Fibroblast of skin of scalp (primary cell): ENCODE measurements around the gene PRM3. TPM values are rescaled to one million over a fixed set of nuclear protein-coding genes. Genes with fewer than 3 reads are reported as not detected.
A peak's percentile ranks its signal among the peaks of the same experiment; 100 is the strongest.

ENCODE experiments used
- DNase-seq: peaks from one replicate; pipeline ENCODE4 v3.0.0-alpha.2; 2013
- polyA plus RNA-seq, 2 experiments: library from polyadenylated mRNA; unstranded; fragments of 120-200 nt; gene quantifications; one replicate each; pipeline ENCODE4 v1.2.1, GENCODE V29; 2013; ENCODE audit not compliant: insufficient read length in 2 of 2

The PRM3 gene, protein sequence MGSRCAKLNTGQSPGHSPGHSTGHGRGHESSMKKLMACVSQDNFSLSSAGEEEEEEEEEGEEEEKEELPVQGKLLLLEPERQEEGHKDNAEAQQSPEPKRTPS
- polyA plus RNA-seq (2013, experiment 1 of 2; ENCODE audit: insufficient read length) = not detected
- polyA plus RNA-seq (2013, experiment 2 of 2; ENCODE audit: insufficient read length) = not detected

DNA sequence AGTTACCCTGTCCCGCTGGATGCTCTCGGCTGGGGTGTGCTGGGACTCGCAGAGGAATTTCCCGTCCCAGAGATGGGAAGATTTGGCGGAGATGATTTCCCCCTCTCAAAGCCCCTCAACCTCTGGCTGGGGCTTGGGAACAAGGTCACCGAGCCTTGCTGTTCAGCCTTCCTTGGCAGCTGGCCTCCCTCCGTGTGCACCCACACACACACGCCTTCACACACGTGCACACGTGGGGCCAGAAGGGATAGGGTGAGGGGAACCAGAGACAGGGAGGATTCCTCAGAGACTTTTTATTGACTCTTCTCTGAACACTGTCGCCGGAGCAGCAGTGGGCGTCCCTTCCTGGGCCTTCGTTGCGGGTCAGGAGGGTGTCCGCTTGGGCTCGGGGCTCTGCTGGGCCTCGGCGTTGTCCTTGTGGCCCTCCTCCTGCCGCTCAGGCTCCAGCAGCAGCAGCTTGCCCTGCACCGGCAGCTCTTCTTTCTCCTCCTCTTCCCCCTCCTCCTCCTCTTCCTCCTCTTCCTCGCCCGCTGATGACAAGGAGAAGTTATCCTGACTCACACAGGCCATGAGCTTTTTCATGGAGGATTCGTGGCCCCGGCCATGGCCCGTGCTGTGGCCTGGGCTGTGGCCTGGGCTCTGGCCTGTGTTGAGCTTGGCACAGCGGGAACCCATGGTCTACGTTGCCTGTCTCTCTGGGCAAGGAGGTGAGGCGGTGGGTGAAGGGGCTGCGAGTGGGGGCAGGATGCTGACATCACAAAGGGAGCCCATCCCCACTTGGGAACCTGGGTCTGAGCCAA is at the start of gene PRM3:
Gene PRM3 (minus strand): TSS at position 709 of the 800 bp plus-strand sequence. CDS start 34 bp downstream, at position 675.
- DNase-seq = no peak

DNA sequence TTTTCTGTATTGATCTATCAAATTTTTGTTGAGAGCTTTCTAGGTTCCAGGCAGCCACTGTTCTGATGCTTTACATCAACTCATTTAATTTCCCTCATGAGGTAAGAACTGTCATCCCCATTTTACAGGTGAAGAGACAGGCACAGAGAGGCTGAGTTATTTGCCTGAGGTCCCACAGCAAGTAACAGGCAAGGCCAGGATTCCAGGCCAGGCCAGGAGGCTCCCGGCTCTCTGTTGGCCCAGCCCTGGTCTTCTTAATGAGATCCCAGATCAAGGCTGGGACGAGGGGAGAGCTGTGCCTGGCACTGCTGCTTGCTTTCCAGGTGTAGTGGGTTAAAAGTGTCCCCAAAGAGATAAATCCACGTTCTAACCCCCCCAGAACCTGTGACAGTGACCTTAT is 49.4 kb upstream of the PRM3 start:
- no peak for DNase-seq

DNA sequence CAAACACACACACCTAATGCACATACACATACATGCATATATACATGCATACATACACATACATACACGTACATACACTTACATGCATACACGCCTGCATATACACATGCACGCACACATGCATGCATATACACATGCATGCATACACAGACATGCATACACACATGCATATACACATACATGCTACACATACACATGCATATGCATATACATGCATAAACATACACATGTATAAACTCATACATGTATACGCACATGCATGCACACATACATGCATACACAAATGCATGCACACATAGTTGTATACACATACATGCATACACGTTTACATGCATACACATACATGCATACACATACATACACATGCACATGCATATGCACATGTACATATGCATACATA is 48.2 kb upstream of the PRM3 start:
- no peak for DNase-seq

DNA sequence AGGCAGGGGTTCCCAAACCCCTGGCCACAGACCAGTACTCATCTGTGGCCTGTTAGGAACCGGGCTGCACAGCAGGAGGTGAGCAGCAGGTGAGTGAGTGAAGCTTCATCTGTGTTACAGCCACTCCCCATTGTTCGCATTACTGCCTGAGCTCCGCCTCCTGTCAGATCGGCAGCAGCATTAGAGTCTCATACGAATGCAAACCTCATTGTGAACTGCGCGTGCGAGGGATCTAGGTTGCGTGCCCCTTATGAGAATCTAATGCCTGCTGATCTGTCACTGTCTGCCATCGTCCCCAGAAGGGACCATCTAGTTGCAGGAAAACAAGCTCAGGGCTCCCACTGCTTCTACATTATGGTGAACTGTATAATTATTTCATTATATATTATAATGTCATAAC is 46.7 kb upstream of the PRM3 start:
- DNase-seq = no peak

DNA sequence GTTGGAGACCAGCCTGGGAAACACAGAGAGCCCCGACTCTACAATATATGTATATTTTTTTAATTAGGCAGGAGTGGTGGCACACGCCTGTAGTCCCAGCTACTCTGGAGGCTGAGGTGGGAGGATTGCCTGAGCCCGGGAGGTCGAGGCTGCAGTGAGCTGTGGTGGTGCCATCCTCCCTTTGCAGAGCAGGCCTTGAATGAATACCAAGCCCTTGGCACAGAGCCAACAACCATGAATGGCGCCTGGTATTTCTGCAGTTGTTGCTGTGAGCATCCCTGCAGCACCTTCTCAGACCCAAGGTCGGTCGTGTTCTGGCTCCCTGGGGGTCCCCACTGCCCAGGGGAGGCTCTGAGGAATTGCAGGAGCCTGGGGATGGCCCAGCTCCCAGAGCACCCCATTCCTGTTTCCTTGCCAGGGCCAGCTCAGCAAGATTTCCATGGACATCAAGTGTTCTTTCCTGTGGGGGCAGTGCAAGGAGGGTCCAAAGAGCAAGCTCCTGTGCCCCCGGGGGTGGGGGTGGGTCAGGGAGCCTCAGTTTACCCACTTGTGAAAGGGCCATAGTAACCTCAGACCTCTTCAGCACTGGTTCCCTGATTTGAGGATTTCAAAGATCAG is 46.2 kb upstream of the PRM3 start:
- no peak for DNase-seq

DNA sequence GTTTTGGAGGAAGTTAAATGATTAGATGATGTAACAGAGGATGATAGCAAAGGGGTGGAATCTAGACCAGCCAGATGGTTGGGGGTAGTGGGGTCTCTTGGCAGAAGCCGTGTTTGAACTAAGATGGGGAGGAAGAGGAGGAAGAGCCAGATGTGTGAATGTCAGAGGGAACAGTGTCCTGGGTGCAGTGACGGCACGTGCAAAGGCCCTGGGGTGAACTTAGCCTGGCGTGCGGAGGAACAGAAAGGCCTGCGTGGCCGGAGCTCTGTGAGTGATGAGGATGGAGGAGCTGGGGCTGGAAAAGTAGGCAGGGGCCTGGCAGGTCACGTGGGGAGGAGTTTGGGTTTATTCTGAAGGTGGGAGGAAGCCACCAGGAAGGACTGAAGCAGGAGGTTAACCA is 45.4 kb upstream of the PRM3 start:
- no peak for DNase-seq

DNA sequence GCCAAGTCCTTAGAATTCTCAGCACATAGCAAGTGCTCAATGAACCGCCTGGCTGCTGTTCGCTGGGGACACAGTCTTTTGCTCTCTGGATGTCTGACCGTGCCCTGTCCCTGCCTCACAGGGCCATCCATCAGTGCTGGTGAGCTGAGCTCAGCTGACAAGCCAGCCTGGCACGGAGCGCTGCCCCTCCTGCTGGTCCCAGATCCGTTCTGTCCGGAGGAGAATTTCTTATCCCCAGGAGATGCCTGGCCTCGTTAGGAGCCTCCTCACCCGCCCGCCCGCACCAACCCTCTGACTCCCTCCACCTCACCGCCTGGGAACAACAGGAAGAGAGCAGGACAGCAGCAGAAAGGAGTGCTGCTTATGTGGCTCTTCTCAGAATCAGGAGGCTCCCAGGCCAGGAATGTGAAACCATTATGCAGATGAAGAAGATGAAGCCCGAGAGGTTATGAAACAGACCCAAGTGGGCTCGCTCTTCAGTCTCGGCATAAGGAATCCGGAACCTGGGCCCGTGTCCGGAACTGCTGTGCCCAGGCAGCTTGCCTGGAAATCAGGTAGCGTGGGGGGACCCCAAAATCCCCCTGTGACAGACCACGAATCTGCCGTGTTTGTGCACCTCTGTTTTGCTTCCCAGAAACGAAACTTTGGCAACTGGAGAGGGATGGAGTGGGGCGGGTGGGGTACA is 43.0 kb upstream of the PRM3 start:
- DNase-seq = peak; percentile 34

DNA sequence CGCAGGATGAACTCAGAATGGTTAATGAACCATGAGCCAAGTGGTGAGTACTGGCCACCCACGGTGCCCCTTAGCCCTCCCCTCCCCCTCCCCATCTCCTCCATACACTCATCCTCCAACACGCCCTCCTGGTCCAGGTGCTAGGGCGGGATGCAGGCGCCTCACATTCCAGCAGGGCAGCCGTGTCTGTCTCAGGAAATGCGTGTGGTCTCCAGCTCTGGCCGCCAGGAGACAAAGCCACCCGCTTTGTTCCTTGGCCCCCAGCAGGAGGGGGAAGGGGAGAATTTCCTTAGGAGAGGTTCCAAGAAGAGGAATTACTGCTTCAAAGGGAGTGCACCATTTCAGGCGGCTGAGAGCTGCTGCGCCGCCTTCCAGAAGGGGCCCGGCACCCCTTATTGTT is 42.1 kb upstream of the PRM3 start:
- peak; percentile 67 for DNase-seq

DNA sequence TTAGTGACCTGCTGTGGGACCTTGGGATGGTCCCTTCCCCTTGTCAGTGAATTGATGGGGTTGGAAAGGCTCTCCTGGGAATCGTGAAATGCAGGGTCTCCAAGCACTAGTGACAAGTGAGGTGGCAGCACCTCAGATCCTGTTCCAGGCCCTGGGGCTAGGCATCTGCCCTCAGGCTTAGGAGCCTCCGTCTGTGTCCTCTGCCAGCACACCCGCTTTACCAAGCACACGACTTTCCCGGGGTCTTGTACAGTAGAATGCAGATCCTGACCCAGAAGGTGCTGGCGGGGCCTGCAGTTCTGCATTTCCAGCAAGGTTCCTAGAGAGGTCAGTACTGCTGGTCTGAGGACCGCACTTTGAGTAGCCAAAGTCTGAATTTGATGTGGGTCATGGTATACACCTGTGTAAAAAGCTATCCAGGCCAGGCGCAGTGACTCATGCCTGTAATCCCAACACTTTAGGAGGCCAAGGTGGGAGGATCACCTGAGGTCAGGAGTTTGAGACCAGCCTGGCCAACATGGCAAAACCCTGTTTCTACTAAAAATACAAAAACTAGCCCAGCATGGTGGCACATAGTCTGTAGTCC is 41.0 kb upstream of the PRM3 start:
- DNase-seq = no peak

DNA sequence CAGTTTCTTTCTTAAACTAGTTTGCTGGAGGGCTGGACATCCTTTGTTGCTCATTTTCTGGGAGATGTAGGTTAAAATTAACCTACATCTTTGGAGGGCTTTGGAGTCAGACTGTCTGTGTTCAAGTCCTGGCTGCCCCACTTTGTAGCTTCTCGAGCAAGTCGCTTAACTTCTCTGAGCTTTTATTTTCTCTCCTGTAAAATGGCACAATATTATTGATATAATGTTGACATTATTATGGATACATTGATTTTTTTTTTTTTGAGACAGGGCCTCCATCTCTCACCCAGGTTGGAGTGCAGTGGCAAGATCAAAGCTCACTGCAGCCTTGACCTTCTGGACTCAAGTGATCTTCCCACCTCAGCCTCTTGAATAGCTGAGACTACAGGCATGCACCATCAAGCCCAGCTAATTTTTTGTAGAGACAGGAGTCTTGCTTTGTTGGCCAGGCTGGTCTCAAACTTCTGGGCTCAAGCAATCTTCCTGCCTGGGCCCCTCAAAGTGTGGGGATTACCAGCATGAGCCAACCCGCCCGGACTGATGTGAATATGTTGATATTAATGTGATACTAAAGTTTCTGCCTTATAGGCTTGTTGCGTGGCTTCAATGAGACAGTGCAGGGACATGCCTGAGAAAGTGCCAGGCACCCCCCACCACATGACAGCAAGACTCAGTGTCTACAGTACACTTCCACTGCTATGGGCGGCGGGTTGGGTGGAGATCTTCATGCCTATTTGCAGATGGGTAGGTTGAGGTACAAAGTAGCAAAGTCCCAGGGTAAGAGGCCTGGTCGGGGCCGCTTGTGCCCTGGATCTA is 40.3 kb upstream of the PRM3 start:
- DNase-seq = no peak

DNA sequence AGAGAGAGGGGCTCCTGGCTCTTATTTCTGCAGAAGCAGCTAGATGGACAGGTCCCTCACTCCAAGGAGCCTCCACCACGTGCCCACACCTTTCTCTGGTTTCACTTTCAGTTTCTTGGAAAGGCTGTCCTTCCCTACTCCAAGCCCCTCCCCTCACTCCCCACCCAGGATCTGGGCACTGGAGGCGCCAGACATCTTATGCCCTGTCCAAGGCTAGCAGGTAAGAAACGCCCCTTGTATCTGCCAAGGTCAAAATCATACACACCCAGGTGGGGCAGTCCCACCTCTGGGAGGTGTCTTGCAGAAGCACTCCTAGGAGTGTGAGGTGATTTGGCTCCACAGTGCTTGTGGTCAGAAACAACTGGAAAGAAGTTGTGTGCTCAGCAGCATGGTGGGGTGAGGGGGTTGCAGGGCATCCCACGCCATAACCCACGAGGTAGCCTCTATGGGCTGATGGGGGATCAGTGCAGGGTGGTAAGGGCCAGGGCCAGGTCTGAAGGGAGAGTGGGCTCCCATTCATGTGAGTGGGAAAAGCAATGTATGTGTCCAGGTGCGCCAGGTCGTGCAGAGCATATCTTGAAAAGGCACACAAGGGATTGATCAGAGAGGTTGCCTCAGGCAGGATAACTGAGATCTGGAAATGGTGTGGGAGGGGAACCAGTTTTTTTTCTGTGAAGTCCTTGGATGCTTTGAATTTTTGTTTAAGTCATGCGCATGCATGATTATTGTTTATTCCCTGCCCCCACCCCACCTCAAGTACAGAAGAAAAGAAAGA is 39.5 kb upstream of the PRM3 start:
- DNase-seq = peak; percentile 66

DNA sequence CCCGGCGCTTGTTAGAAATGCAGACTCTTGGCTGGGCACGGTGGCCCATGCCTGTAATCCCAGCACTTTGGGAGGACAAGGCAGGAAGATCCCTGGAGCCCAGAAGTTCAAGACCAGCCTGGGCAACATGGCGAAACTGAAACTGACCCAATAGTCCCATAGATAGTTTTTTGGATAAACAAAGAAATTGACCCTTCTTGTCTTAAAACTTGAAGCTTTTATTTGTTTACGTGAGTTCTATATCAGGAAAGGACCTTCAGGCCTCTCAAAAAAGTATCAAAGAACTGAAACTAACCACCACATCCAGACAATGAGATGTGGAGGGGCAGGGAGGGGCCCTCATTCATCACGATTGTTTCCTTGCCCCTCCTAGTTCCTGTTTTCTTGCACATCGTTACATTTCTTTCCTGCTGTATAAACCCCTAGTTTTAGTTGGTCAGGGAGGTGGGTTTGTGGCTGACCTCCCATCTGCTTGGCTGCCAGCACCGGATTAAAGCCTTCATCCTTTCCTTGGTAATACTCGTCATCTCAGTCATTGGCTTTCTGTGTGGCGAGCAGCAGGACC is 37.6 kb upstream of the PRM3 start:
- DNase-seq = no peak

DNA sequence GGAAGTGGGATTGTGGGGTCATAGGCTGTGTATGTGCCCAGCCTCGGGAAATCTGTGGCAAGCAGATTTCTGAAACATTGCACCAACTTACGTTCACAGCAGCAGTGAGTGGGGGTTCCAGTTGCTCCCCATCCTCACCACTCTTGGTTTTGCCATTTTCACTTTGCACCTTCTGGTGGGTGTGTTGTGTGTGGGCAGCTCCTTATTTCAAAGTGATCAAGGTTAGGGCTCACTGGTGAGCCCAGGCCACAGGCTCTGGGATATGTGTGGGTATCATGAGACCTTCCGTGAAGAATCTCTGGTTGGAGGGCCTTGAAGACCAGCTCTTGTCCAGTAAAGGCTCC is 37.2 kb upstream of the PRM3 start:
- DNase-seq = no peak

DNA sequence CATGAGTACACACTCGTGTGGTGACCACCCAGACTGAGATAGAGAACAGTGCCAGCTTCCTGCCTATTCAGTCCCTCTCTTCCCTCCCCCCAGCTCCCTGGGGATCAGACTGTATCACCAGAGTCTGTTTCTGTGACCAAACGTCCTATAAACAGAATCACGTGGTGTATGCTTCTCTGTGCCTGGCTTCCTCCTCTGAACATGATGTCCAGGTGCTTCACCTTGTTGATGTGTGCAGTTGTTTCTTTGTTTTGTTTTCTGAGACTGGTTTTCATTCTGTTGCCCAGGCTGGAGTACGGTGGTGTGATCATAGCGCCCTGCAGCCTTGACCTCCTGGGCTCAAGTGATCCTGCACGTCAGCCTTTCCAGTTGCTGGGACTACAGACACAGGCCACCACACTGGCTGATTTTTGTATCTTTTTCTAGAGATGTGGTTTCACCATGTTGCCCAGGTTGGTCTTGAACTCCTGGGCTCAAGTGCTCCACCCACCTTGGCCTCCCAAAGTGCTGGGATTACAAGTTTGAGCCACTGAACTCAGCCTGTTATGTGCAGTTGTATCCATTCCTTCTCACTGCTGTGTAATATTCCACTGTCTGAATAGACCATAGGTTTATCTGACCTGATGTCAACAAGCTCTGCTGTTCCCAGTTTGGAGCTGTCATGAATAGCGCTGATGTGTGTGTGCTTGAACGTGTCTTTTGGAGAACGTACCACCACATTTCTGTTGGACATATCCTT is 36.6 kb upstream of the PRM3 start:
- peak; percentile 40 for DNase-seq

DNA sequence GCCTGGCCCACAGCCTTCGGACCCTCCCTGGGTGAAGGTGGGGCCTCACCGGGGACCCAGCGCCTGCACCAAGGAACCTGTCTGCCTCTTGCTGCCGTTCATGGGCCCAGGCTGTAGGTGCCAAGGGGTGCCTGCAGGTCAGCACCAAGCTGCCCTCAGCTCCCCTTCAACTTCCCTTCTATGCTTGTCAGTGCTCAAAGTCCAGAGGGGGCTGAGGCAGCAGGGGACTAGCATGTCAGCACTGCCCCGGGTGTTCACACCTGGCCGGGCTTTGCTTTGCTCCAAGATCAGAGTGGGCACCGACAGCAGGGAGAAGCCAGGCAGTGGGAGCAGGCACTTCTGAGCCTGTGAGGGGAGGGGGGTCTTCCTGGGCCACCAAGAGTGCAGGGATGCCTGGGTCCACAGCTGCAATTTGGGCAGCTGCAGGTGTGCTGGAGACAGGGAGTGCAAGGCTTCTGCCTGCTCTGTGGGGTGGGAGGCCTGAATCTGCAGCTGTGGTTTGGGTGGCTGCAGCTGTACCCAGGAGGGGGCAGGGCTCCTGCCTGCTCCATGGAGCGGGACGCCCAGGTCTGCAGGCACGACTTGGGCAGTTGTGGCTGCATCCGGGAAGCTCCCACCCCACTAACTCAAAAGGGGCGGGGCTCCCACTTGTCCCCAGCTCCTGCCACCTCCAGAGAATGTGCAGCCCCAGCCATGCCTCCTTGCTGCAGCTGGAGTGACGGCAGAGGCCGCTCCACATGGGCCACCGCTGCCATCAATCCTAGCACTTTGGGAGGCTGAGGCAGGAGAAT is 35.3 kb upstream of the PRM3 start:
- no peak for DNase-seq

DNA sequence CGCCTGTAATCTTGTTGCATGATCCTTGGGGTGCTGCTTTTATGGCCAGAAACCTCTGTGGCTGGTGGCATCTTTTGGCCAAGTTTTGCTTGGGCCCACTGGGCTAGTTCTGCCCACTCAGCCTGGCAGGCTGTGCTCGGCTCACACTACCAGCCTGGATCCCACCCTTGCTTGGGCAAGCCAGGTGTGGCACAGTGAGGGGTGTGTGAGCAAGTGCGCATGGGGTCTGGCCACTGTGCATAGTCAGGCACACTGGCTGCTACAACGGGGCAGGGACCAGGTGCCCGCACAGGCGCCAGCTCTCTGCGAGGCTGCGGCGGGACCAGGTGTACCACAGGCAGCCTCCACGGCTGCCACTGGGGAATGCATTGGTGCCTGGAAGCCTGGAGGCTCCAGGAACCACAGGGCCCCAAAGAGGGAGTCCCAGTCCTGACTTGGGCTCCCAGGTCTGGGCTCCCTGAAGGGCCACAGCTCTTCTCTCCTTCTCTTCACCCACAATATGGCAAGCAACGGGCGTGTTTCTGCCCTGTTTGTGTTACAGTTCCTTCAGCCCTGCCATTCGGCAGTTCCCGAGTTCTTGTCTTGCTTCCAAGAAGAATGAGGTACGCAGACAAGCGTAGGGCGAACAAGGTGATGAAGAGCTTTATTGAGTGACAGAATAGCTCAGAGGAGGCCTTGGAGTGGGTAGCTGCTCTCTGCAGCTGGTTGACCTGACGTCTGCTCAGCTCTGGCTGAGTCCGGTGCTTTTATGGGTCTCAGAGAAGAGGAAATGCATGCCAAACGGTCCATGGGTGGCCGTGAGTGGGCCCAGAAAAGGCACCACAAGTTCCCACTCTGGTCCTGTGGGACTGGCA is 34.4 kb upstream of the PRM3 start:
- DNase-seq = no peak

DNA sequence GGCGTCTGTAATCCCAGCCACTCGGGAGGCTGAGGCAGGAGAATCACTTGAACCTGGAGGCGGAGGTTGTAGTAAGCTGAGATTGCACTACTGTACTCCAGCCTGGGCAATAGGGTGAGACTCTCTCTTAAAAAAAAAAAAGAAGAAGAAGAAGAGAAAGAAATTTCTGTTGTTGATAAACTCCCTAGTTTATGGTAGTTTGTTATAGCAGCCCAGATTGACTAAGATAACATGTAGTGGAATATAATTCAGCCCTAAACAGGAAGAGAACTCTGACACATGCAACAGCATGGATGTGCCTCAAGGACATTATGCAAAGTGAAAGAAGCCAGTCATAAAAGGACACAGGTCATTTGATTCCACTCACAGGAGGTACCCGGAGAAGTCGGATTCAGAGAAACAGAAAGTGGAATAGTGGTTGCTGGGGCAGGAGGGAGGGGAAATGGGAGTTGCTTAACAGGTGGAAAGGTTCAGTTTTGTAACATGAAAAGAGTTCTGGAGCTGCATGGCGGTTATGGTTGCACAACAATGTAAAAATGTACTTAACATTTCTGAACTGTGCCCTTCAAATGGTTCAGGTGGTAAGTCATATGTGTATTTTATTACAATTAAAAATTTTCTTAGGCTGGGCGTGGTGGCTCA is 33.7 kb upstream of the PRM3 start:
- no peak for DNase-seq

DNA sequence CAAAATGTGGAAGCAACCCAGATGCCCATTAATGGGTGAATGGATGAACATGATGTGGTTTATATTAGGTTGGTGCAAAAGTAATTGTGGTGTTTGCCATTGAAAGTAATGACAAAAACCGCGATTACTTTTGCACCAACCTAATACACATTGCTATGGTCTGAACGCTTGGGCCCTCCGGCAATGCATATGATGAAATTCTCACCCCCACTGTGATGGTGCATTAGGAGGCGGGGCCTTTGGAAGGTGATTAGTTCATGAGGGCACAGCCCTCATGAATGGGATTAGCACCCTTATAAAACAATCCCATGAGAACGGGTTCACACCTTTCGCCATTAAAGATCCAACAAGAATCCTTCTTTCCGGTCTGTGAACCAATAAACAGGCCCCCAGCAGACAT is 33.0 kb upstream of the PRM3 start:
- DNase-seq = no peak
